HepG2 (cell line): Measurements from ENCODE around the gene RTP5.

Experiments
- ARID2 ChIP-seq: sonication (generic); formaldehyde crosslinking; IDR thresholded peaks from 2 replicates; pipeline ENCODE4 v1.8.1; 2022; ENCODE audit warnings: mild to moderate bottlenecking, missing genetic modification reagents, borderline replicate concordance
- CBFB ChIP-seq: sonication (generic); formaldehyde crosslinking; IDR thresholded peaks from 2 replicates; pipeline ENCODE4 v1.4.0; 2020; ENCODE audit warnings: missing genetic modification reagents
- CTCF ChIP-seq: sonication (generic); formaldehyde crosslinking; IDR thresholded peaks from 2 replicates; pipeline ENCODE4 v1.5.0; 2020; ENCODE audit warnings: mild to moderate bottlenecking, missing genetic modification reagents, moderate library complexity
- KAT8 ChIP-seq: IDR thresholded peaks from 2 replicates; pipeline ENCODE4 v1.6.1; 2016; ENCODE audit warnings: missing genetic modification reagents, missing compliant biosample characterization
- NBN ChIP-seq: fragments of 450-650 bp; conservative IDR thresholded peaks from 2 replicates; pipeline ENCODE4 v1.6.1; 2017
- REPIN1 ChIP-seq: sonication (generic); formaldehyde crosslinking; IDR thresholded peaks from 2 replicates; pipeline ENCODE4 v1.8.0; 2022; ENCODE audit warnings: missing genetic modification reagents, low read depth, mild to moderate bottlenecking, borderline replicate concordance
- TAF1 ChIP-seq: sonication (generic); formaldehyde crosslinking; IDR thresholded peaks from 2 replicates; pipeline ENCODE4 v1.4.0; 2020; ENCODE audit warnings: missing genetic modification reagents
- ZBTB25 ChIP-seq: IDR thresholded peaks from 2 replicates; pipeline ENCODE4 v1.6.1; 2018; ENCODE audit warnings: missing genetic modification reagents

GRCh38 chr2:241905716-241906377, 36.3 kb downstream of the RTP5 start:
- TF ChIP-seq REPIN1 (CRISPR knock-in tag) (no peak), NBN (no peak), ARID2 (no peak), TAF1 (CRISPR knock-in tag) (no peak), CTCF (CRISPR knock-in tag) (no peak), ZBTB25 (CRISPR knock-in tag) (no peak), CBFB (CRISPR knock-in tag) (no peak), KAT8 (no peak)
